Effector memory CD4-positive, alpha-beta T cell (primary cell): Measurements from ENCODE around the gene SHBG.

Experiments used
- DNase-seq, 3 donors: peaks; one replicate each; pipeline ENCODE4 v3.0.0-alpha.2; 2020
- H3K27ac ChIP-seq: 2 replicates; pipeline ENCODE4 v1.7.0; 2013; ENCODE audit warnings: mild to moderate bottlenecking, low read length, moderate library complexity; ENCODE audit not compliant: insufficient read depth, poor library complexity, severe bottlenecking
- H3K27me3 ChIP-seq: replicated peaks from 2 replicates; pipeline ENCODE4 v1.7.0; 2013; ENCODE audit warnings: mild to moderate bottlenecking, low read length; ENCODE audit not compliant: insufficient read depth, control insufficient read depth, poor library complexity, severe bottlenecking
- H3K36me3 ChIP-seq: 2 replicates; pipeline ENCODE4 v1.7.0; 2013; ENCODE audit warnings: mild to moderate bottlenecking, low read length, moderate library complexity; ENCODE audit not compliant: control insufficient read depth, insufficient read depth
- H3K4me1 ChIP-seq: 2 replicates; pipeline ENCODE4 v1.7.0; 2013; ENCODE audit warnings: low read length, mild to moderate bottlenecking; ENCODE audit not compliant: control insufficient read depth, insufficient read depth, poor library complexity, severe bottlenecking
- H3K4me3 ChIP-seq: 2 replicates; pipeline ENCODE4 v1.7.0; 2013; ENCODE audit warnings: low read length, low read depth, mild to moderate bottlenecking; ENCODE audit not compliant: insufficient read depth, poor library complexity, severe bottlenecking
- H3K9me3 ChIP-seq: 2 replicates; pipeline ENCODE4 v1.7.0; 2013; ENCODE audit warnings: mild to moderate bottlenecking, low read length, moderate library complexity; ENCODE audit not compliant: control insufficient read depth

The SHBG gene

GRCh38 chr17:7667656-7668406 lies 37.9 kb downstream of the SHBG start:
- H3K36me3 ChIP-seq, result peaks cover 28% of the 10 kb centered on the region

GRCh38 chr17:7668482-7668881 lies 38.5 kb downstream of the SHBG start:
- H3K27me3 ChIP-seq, result no peaks in the 10 kb centered on the region
- no peaks in the 10 kb centered on the region for H3K4me1 ChIP-seq
- DNase-seq, result no peak
- H3K36me3 ChIP-seq, result peaks cover 34% of the 10 kb centered on the region
- no peaks in the 10 kb centered on the region for H3K9me3 ChIP-seq
- H3K4me3 ChIP-seq, result no peak overlapping the region
- H3K27ac ChIP-seq, result no peak overlapping the region

More at GRCh38 chr17:7667656-7668406, 37.9 kb downstream of the SHBG start:
- Histone ChIP-seq H3K4me1 (no peaks in the 10 kb centered on the region), H3K9me3 (no peaks in the 10 kb centered on the region), H3K4me3 (no peak overlapping the region), H3K27me3 (no peaks in the 10 kb centered on the region), H3K27ac (no peak overlapping the region)
- no peak for DNase-seq

- H3K27ac ChIP-seq, result no peak overlapping the region
- H3K27me3 ChIP-seq, result no peaks in the 10 kb centered on the region
- no peak overlapping the region for H3K4me3 ChIP-seq
- DNase-seq, result no peak
- H3K36me3 ChIP-seq, result peaks cover 50% of the 10 kb centered on the region
- H3K4me1 ChIP-seq, result no peaks in the 10 kb centered on the region
- no peaks in the 10 kb centered on the region for H3K9me3 ChIP-seq
Measured at GRCh38 chr17:7673239-7673638, 43.3 kb downstream of the SHBG start.

- peaks cover 39% of the 10 kb centered on the region for H3K36me3 ChIP-seq
- no peak for DNase-seq
- H3K27me3 ChIP-seq, result no peaks in the 10 kb centered on the region
- no peak overlapping the region for H3K27ac ChIP-seq
- H3K9me3 ChIP-seq, result no peaks in the 10 kb centered on the region
- no peaks in the 10 kb centered on the region for H3K4me1 ChIP-seq
- no peak overlapping the region for H3K4me3 ChIP-seq
Measured at GRCh38 chr17:7674934-7675333, 45.0 kb downstream of the SHBG start.

GRCh38 chr17:7676533-7676932 lies 46.6 kb downstream of the SHBG start:
- H3K4me1 ChIP-seq, result no peaks in the 10 kb centered on the region
- H3K4me3 ChIP-seq, result no peak overlapping the region
- H3K36me3 ChIP-seq, result peaks cover 32% of the 10 kb centered on the region
- no peaks in the 10 kb centered on the region for H3K9me3 ChIP-seq
- no peak overlapping the region for H3K27ac ChIP-seq
- no peaks in the 10 kb centered on the region for H3K27me3 ChIP-seq
- DNase-seq, result no peak

- DNase-seq, result no peak
- peaks cover 31% of the 10 kb centered on the region for H3K36me3 ChIP-seq
- no peaks in the 10 kb centered on the region for H3K4me1 ChIP-seq
- H3K27me3 ChIP-seq, result no peaks in the 10 kb centered on the region
- no peaks in the 10 kb centered on the region for H3K9me3 ChIP-seq
- no peak overlapping the region for H3K4me3 ChIP-seq
- no peak overlapping the region for H3K27ac ChIP-seq
Measured at GRCh38 chr17:7677388-7678067, 47.6 kb downstream of the SHBG start.
